ENCODE measurements around the gene KRTAP4-12. TPM values are rescaled to one million over a fixed set of nuclear protein-coding genes. Genes with fewer than 3 reads are reported as not detected.

The KRTAP4-12 gene
- total and polyA plus RNA-seq, 2 donors (not counting 1 experiment from before 2014, with no cell fraction given) = 0.12 TPM; not detected in 1

GRCh38 chr17:41127371-41127770, 3.4 kb upstream of the KRTAP4-12 start:
- H3K4me1 ChIP-seq (ENCODE audit: control insufficient read depth in 2 of 2, insufficient read depth in 2 of 2, low read length in 2 of 2) = peaks cover 15 to 24% of the 10 kb centered on the region in 2 donors
- H3K4me3 Mint-ChIP-seq = no peak overlapping the region
- intact Hi-C loops (cut with micrococcal nuclease) = no loop called here
- H3K27me3 ChIP-seq (replicated peaks in 1 of 4; ENCODE audit: control extremely low read depth in 1 of 4, control insufficient read depth in 3 of 4, insufficient read depth in 4 of 4, low read length in 3 of 4) = no peaks in the 10 kb centered on the region
- no peak overlapping the region for H3K27ac Mint-ChIP-seq
- H3K4me3 ChIP-seq (ENCODE audit: control extremely low read depth in 1 of 5, extremely low read depth in 1 of 5, insufficient read depth in 1 of 5, low read depth in 2 of 5, low read length in 4 of 5) = no peak overlapping the region
- TF ChIP-seq EZH2 (IDR thresholded peaks at IDR 0.05; ENCODE audit: borderline replicate concordance, insufficient read depth, low read depth, low read length, poor library complexity, severe bottlenecking) = no peak
- no peak for TF ChIP-seq CTCF (IDR thresholded peaks at IDR 0.05)
- H2AFZ ChIP-seq (ENCODE audit: insufficient read depth, low read depth, low read length, poor library complexity, severe bottlenecking) = no peak overlapping the region
- no CpG with 5 or more reads among the region's 1 CpG for WGBS (ENCODE audit: insufficient coverage)
- CTCF ChIA-PET = no interaction called here
- H4K20me1 ChIP-seq (ENCODE audit: control insufficient read depth, insufficient read depth, low read length, poor library complexity, severe bottlenecking) = no peaks in the 10 kb centered on the region
- no peaks in the 10 kb centered on the region for H3K9me3 Mint-ChIP-seq (ENCODE audit: insufficient read depth)
- no peak overlapping the region for H3K9ac ChIP-seq (ENCODE audit: low read length)
- no peaks in the 10 kb centered on the region for H3K79me2 ChIP-seq (ENCODE audit: control insufficient read depth, insufficient read depth, low read length)
- H3K9me3 ChIP-seq (ENCODE audit: control extremely low read depth in 1 of 3, control insufficient read depth in 2 of 3, insufficient read depth in 1 of 3, low read length in 2 of 3) = no peaks in the 10 kb centered on the region
- POLR2A ChIA-PET = no interaction called here
- peaks cover 7% of the 10 kb centered on the region for H3K4me1 Mint-ChIP-seq
- no peaks in the 10 kb centered on the region for H3K36me3 ChIP-seq (replicated peaks in 1 of 2; ENCODE audit: control extremely low read depth in 1 of 2, control insufficient read depth in 1 of 2, extremely low read depth in 1 of 2, insufficient read depth in 2 of 2, low read length in 1 of 2)
- no peak overlapping the region for H3K27ac ChIP-seq (ENCODE audit: low read length in 2 of 2)
- peaks cover 10% of the 10 kb centered on the region for H3K27me3 Mint-ChIP-seq
- no peak overlapping the region for H3K4me2 ChIP-seq (replicated peaks; ENCODE audit: low read depth, low read length, poor library complexity, severe bottlenecking)
- ATAC-seq (ENCODE audit: low read depth) (no peak), DNase-seq (no peak)

GRCh38 chr17:41126412-41126811, 2.4 kb upstream of the KRTAP4-12 start:
- H3K27ac ChIP-seq (ENCODE audit: low read length in 2 of 2) = no peak overlapping the region
- no peak overlapping the region for H3K4me3 ChIP-seq (ENCODE audit: control extremely low read depth in 1 of 5, extremely low read depth in 1 of 5, insufficient read depth in 1 of 5, low read depth in 2 of 5, low read length in 4 of 5)
- Mint-ChIP-seq H3K27ac (no peak overlapping the region), H3K9me3 (ENCODE audit: insufficient read depth) (no peaks in the 10 kb centered on the region), H3K4me3 (no peak overlapping the region), H3K4me1 (peaks cover 5% of the 10 kb centered on the region), H3K27me3 (peaks cover 10% of the 10 kb centered on the region)
- no peak for ATAC-seq (ENCODE audit: low read depth)
- TF ChIP-seq EZH2 (IDR thresholded peaks at IDR 0.05; ENCODE audit: borderline replicate concordance, insufficient read depth, low read depth, low read length, poor library complexity, severe bottlenecking) (no peak), CTCF (IDR thresholded peaks at IDR 0.05) (no peak)
- no peaks in the 10 kb centered on the region for H3K36me3 ChIP-seq (replicated peaks in 1 of 2; ENCODE audit: control extremely low read depth in 1 of 2, control insufficient read depth in 1 of 2, extremely low read depth in 1 of 2, insufficient read depth in 2 of 2, low read length in 1 of 2)
- H3K9ac ChIP-seq (ENCODE audit: low read length) = no peak overlapping the region
- peaks cover 21 to 24% of the 10 kb centered on the region in 2 donors for H3K4me1 ChIP-seq (ENCODE audit: control insufficient read depth in 2 of 2, insufficient read depth in 2 of 2, low read length in 2 of 2)
- H3K9me3 ChIP-seq (ENCODE audit: control extremely low read depth in 1 of 3, control insufficient read depth in 2 of 3, insufficient read depth in 1 of 3, low read length in 2 of 3) = peaks cover 0 to 5% (median 3%) of the 10 kb centered on the region in 3 donors
- intact Hi-C loops (cut with micrococcal nuclease) = no loop called here
- H3K4me2 ChIP-seq (replicated peaks; ENCODE audit: low read depth, low read length, poor library complexity, severe bottlenecking) = no peak overlapping the region
- no peaks in the 10 kb centered on the region for H3K79me2 ChIP-seq (ENCODE audit: control insufficient read depth, insufficient read depth, low read length)
- POLR2A ChIA-PET = no interaction called here
- H4K20me1 ChIP-seq (ENCODE audit: control insufficient read depth, insufficient read depth, low read length, poor library complexity, severe bottlenecking) = no peaks in the 10 kb centered on the region
- H2AFZ ChIP-seq (ENCODE audit: insufficient read depth, low read depth, low read length, poor library complexity, severe bottlenecking) = no peak overlapping the region
- no CpG with 5 or more reads among the region's 3 CpGs for WGBS (ENCODE audit: insufficient coverage)
- no peaks in the 10 kb centered on the region for H3K27me3 ChIP-seq (replicated peaks in 1 of 4; ENCODE audit: control extremely low read depth in 1 of 4, control insufficient read depth in 3 of 4, insufficient read depth in 4 of 4, low read length in 3 of 4)
- no peak for DNase-seq
- CTCF ChIA-PET = no interaction called here
